Epidermal melanocyte (primary cell): Measurements from ENCODE around the gene FTH1.

Source experiments
- DNase-seq: peaks from one replicate; pipeline ENCODE4 v3.0.0; 2011; ENCODE audit warnings: low spot score; ENCODE audit not compliant: insufficient read length

The FTH1 gene

DNA sequence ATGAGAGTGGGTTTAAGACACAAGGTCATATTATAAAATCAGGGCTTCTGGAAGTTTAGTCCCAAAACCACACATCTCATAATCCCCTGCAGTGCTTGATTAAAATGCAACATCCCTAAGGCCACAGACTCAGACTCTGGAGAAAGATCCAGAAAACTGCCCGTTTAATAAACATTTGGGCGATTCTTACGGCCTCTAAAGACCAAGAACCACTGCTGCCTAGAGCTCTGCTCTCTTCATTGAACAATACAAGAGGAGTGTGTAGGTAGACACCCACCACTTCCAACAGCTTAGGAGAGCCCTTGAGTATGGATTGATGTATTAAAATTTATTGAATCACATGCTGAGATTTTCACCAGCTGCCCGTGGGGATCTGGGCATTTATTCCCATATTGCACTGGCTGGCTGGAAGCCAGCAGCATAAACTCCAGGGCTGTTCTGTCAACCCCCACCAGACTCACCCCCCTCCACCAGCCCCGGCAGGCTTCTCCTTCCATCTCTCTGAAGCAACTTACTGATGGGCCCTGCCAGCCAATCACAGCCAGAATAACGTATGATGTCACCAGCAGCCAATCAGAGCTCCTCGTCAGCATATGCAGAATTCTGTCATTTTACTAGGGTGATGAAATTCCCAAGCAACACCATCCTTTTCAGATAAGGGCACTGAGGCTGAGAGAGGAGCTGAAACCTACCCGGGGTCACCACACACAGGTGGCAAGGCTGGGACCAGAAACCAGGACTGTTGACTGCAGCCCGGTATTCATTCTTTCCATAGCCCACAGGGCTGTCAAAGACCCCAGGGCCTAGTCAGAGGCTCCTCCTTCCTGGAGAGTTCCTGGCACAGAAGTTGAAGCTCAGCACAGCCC lies 18.0 kb downstream of the FTH1 start:
- DNase-seq, result peak; percentile 97

- DNase-seq, result no peak
Observed at GRCh38 chr11:61948505-61948904, 18.9 kb downstream of the FTH1 start.

DNA sequence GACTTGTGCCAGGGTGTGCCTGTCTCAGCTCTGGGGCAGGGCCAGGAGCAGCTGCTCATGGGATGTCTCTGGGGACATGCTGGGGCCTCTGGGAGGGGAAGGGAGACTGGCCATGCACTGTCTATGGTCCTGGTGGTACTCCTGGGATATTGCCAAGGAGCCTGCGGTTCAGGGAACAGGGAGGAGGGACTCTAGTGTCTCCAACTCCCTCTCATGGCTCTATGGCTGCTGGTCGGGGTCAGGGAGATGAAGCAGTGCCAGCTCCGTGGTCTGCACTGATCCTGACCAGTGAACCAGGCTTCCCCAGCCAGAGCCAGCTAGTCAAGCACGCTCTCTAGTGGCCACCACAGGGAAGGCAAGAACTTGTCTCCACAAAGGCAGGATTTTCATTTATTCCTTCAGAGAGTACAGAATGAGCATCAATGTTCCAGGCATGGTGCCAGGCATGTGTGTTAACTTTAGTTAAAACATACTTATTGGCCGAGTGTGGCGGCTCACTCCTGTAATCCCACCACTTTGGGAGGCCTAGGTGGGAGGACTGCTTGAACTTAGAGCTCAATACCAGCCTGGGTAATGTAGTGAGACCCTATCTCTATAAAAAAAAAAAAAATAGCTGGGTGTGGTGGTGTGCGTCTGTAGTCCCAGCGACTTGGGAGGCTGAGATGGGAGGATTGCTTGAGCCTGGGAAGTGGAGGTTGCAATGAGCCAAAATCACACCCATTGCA lies 19.8 kb downstream of the FTH1 start:
- peak; percentile 86 for DNase-seq

GRCh38 chr11:61946894-61947293 lies 20.5 kb downstream of the FTH1 start:
- no peak for DNase-seq

DNA sequence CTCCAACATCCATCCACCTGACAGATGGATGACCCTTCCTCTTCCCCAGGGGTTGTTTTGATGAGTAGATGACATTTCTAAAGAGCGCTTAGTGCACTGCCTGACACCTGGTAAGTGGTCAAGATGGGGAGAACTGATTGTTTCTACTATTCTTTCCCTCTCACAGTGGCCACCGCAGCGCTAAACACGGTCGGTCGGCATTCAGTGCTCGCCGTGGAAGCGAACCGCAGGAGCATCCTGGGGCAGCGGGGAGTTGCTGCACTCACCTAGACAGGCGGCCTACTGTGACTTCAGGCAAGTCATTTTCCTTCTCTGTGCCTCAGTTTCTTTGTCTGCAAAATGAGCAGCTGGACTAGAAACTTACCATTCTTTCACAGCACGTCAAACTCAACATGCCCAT lies 22.2 kb downstream of the FTH1 start:
- DNase-seq, result no peak

- DNase-seq, result no peak
Observed at GRCh38 chr11:61940466-61940865, 27.0 kb downstream of the FTH1 start.

- DNase-seq, result no peak
Observed at GRCh38 chr11:61935861-61936260, 31.6 kb downstream of the FTH1 start.

DNA sequence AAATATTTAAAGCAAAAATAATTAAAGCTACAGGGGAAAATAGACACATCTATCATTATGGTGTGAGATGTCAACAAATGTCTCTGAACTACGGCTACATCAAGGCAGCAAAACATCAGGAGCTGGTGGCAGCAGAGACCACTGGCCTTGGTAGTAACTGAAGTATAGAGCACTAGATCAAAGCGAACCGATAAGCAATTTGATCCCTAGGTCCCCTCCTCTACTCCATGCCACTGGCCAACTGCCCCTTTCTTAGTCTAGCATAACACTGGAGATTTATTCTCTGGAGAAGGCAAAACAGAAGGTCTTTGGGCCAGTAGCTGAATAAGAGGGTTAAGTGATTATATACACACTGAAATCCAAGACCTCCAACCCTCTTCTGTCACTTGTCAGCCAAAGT lies 36.5 kb downstream of the FTH1 start:
- no peak for DNase-seq

GRCh38 chr11:61928606-61929005 lies 38.8 kb downstream of the FTH1 start:
- DNase-seq, result no peak

- DNase-seq, result no peak
Observed at GRCh38 chr11:61927501-61927900, 39.9 kb downstream of the FTH1 start.

DNA sequence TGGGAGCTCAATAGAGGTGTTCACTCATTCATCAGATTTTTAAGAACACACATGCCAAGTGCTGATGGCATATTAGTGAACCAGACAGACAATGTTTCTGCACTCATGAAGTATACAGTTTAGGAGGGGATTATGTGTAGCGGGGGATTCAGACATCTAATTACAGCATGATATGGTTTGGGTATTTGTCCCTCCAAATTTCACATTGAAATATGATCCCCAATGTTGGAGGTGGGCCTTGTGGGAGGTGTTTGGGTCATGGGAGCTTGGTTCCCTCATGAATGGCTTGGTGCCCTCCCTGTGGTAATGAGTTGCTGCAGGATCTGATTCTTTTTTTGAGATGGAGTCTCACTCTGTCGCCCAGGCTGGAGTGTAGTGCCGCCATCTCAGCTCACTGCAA lies 41.2 kb downstream of the FTH1 start:
- DNase-seq, result no peak

DNA sequence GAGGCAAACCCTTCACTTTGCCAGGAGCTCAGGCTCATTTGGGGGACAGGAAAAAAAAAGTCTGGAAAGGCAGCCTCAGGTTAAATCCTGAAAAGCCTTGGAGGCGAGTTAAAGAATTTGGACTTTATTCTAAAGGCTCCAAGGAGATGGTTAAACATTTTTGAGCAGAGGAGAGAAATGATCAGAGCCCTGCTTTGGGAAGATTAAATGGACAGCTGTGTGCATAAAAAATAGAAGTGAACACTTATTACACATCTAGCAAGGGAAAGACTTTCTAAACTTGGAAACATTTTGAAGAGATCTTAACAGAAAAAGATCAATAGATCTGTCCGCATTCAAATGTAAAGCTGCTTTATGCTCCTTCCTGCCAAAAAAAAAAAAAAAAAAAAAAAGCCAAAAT lies 41.7 kb downstream of the FTH1 start:
- no peak for DNase-seq

DNA sequence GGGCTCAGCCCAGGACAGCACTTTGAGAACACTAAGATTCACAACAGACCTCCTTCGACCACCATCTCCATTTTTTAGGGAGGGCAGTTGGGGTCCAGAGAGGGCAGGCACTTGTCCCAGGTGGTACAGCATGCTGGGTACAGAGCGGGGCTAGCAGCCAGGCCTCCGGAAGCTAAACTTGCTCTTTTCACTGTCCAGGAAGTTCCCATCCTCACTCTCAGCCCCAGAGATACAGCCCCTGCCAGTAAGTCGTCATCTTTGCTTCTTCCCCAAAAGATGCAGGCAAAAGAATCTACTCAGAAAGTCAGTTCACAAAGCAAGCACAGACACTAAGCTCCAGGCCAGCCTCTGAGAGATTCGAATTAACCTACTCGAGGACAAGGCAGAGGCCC lies 43.4 kb downstream of the FTH1 start:
- DNase-seq, result no peak

- DNase-seq, result no peak
Observed at GRCh38 chr11:61923166-61924063, 44.0 kb downstream of the FTH1 start.

- peak; percentile 45 for DNase-seq
Observed at GRCh38 chr11:61922539-61922938, 44.9 kb downstream of the FTH1 start.

GRCh38 chr11:61921446-61921845 lies 46.0 kb downstream of the FTH1 start:
- DNase-seq, result no peak

- DNase-seq, result no peak
Observed at GRCh38 chr11:61919705-61920631, 47.5 kb downstream of the FTH1 start.

DNA sequence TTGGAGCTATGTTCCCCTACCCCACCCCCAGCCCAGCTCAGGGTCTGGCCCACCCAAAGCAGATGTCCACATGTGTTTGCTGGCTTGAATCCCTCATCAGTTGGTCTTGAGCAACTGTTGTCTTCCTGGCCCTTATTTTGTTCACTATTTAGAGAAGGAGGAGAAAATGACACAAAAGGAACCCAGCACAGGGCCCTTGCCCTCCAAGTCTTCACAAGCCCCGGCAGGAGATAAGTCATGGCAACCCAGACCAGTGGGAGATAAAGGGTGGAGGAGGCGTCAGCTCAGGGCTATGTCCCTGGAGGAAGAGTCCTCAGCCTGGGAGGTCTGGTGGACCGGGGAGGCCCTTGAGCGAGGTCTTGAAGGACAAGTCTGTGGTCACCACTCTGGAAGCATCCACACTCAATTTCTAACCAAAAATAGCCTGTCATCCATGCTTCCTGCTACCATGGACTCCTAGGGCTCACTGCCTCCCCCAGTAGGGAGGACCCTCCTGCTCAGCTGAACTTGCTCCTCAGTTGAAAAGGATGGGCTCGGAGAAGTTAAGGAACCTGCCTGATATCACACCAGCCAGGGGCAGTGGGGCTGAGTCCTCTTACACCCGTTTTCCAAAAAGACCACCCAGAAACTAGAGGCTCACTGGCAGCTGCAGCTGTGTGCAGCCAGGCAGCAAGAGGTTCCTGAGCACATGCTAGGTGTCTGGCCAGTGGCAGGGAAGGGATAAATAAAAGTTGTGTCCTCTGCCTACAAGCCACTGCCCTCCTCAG lies 48.3 kb downstream of the FTH1 start:
- DNase-seq, result no peak

DNA sequence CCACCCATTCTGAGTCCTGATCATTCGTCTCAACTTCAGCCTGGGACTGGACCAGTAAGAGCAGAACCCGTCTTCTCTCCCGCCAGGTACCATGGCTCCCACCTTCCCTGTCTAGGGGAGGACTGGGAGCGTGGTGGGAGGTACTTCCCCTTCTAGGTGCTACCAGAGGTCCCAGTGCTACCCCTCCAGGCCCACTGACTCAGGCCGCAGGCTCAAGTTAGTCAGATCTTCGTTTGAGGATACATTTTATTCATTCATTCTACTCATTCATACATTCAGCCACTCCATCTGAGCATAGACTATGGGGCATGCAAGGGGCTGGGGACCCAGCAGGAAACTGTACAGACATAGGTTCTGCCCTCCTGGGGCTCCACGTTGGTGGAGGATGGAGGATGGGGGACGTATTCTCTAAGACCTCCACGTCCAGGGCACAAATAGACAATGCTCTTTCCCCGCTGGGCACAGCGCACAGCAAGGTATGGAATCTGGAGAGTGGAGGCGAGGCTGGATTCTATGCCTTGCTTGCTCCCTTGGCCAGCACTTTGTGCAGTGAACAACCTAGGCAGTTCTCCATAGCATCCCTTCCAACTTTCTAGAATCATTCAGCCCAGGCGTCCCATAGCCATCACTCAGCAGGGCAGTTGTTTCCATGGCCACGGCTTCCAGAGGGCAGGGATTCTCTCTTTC lies 49.0 kb downstream of the FTH1 start:
- DNase-seq, result peak; percentile 9
